ENCODE results near the gene ITPKC. TPM values are rescaled to one million over a fixed set of nuclear protein-coding genes. Genes with fewer than 3 reads are reported as not detected.

Gene ITPKC
- total RNA-seq, 1 donor from 2014 or later: 6.5 TPM

DNA sequence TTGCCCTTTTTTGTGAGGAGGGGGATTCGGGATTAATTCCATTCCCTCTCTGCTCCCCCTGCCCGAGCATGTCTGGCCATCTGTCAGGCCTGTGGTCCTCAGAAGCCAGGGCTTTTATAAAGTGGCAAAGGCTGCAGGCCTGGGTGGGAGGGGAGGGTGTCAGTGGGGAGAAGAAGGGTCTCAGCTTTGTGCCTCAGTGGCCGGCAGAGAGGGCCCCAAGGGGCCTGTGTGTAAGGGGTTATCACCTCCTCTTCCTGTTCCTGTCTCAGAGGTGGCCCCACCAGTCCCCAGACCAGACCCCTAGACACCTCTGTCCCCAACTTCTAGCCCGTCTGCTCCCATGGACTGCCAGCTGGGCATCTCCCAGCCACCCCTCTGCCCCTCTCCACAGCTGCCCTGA, 23.0 kb upstream of the ITPKC start:
- no peaks in the 10 kb centered on the region for H3K9me3 ChIP-seq (ENCODE audit: low read depth)
- Mint-ChIP-seq H3K36me3 (peaks cover 14% of the 10 kb centered on the region), H3K27me3 (ENCODE audit: insufficient read depth, low read depth) (peaks cover 4% of the 10 kb centered on the region), H3K27ac (no peak overlapping the region), H3K4me3 (no peak overlapping the region), H3K4me1 (peaks cover 8% of the 10 kb centered on the region), H3K9me3 (no peaks in the 10 kb centered on the region)
- H3K9ac ChIP-seq: no peak overlapping the region
- H3K4me1 ChIP-seq: peaks cover 5% of the 10 kb centered on the region
- no peak overlapping the region for H3K27ac ChIP-seq
- H2AFZ ChIP-seq (replicated peaks): no peak overlapping the region
- no peaks in the 10 kb centered on the region for H3K36me3 ChIP-seq
- no peak for DNase-seq (ENCODE audit: low spot score)
- no peaks in the 10 kb centered on the region for H3K27me3 ChIP-seq
- H3F3A ChIP-seq (ENCODE audit: low read depth): peaks cover 13% of the 10 kb centered on the region
- H3K79me2 ChIP-seq (ENCODE audit: low read depth): peaks cover 12% of the 10 kb centered on the region
- TF ChIP-seq CTCF (IDR thresholded peaks at IDR 0.05) (no peak), EZH2phosphoT487 (IDR thresholded peaks at IDR 0.05) (no peak), EZH2 (IDR thresholded peaks at IDR 0.05) (no peak)
- no peak overlapping the region for H3K4me3 ChIP-seq
- H3K4me2 ChIP-seq: no peak overlapping the region
- H4K20me1 ChIP-seq (ENCODE audit: low read depth): peaks cover 4% of the 10 kb centered on the region

DNA sequence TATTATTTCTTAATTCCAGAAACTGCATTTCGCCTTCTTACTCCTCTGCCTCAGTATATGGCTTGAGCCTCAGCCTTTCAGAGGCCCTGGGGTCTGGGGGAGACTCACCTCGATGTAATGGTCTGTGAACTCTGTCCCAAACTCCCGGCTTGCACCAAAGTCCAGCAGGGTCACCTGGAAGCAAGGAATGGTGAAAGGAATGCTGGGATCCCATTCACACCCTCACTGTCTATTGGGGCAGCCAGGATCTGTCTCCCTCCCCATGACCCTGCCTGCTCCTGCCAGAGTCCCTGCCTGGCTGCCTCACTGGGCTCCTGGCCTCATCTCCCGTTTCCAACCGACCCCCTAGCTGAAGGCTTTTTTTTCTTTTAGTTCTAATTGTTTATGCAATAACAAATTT, 21.0 kb upstream of the ITPKC start:
- Histone ChIP-seq H3K4me3 (no peak overlapping the region), H3K27ac (no peak overlapping the region), H3K36me3 (no peaks in the 10 kb centered on the region), H2AFZ (replicated peaks) (no peak overlapping the region), H3K79me2 (ENCODE audit: low read depth) (no peaks in the 10 kb centered on the region), H3K9ac (no peak overlapping the region), H3K27me3 (no peaks in the 10 kb centered on the region), H3K4me1 (peaks cover 4% of the 10 kb centered on the region), H4K20me1 (ENCODE audit: low read depth) (no peaks in the 10 kb centered on the region), H3K4me2 (no peak overlapping the region), H3K9me3 (ENCODE audit: low read depth) (no peaks in the 10 kb centered on the region), H3F3A (ENCODE audit: low read depth) (peaks cover 11% of the 10 kb centered on the region)
- TF ChIP-seq EZH2phosphoT487 (IDR thresholded peaks at IDR 0.05): no peak
- TF ChIP-seq CTCF (IDR thresholded peaks at IDR 0.05): no peak
- TF ChIP-seq EZH2 (IDR thresholded peaks at IDR 0.05): no peak
- no peaks in the 10 kb centered on the region for H3K9me3 Mint-ChIP-seq
- peaks cover 22% of the 10 kb centered on the region for H3K36me3 Mint-ChIP-seq
- no peak for DNase-seq (ENCODE audit: low spot score)
- peaks cover 2% of the 10 kb centered on the region for H3K27me3 Mint-ChIP-seq (ENCODE audit: insufficient read depth, low read depth)
- no peak overlapping the region for H3K27ac Mint-ChIP-seq
- no peak overlapping the region for H3K4me3 Mint-ChIP-seq
- peaks cover 5% of the 10 kb centered on the region for H3K4me1 Mint-ChIP-seq

DNA sequence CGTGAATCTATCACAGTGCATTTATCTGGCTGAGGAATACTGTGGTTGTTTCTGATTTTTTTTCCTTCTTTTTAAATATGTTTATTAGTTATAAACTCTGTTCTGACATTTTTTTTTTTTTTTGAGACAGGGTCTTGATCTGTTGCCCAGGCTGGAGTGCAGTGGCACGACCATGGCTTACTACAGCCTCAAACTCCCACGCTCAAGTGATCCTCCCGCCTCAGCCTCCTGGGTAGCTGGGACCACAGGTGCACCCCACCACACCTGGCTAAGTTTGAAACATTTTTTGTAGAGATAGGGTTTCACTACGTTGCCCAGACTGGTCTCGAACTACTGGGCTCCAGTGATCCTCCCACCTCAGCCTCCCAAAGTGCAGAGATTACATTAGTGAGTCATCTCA, 19.9 kb upstream of the ITPKC start:
- Histone ChIP-seq H3K4me1 (no peaks in the 10 kb centered on the region), H3K9me3 (ENCODE audit: low read depth) (no peaks in the 10 kb centered on the region), H2AFZ (replicated peaks) (no peak overlapping the region), H3K27ac (no peak overlapping the region), H3K4me3 (no peak overlapping the region), H3F3A (ENCODE audit: low read depth) (peaks cover under 1% of the 10 kb centered on the region), H4K20me1 (ENCODE audit: low read depth) (no peaks in the 10 kb centered on the region), H3K79me2 (ENCODE audit: low read depth) (no peaks in the 10 kb centered on the region), H3K4me2 (no peak overlapping the region), H3K27me3 (no peaks in the 10 kb centered on the region), H3K9ac (no peak overlapping the region), H3K36me3 (no peaks in the 10 kb centered on the region)
- Mint-ChIP-seq H3K27ac (no peak overlapping the region), H3K4me1 (peaks cover 2% of the 10 kb centered on the region), H3K36me3 (peaks cover 23% of the 10 kb centered on the region), H3K27me3 (ENCODE audit: insufficient read depth, low read depth) (peaks cover 2% of the 10 kb centered on the region), H3K4me3 (no peak overlapping the region), H3K9me3 (no peaks in the 10 kb centered on the region)
- TF ChIP-seq EZH2 (IDR thresholded peaks at IDR 0.05) (no peak), EZH2phosphoT487 (IDR thresholded peaks at IDR 0.05) (no peak), CTCF (IDR thresholded peaks at IDR 0.05) (no peak)
- DNase-seq (ENCODE audit: low spot score): no peak

All from neural progenitor cell (in vitro differentiated cells).